Measurements from ENCODE around the gene LRP5.

LRP5 gene

DNA sequence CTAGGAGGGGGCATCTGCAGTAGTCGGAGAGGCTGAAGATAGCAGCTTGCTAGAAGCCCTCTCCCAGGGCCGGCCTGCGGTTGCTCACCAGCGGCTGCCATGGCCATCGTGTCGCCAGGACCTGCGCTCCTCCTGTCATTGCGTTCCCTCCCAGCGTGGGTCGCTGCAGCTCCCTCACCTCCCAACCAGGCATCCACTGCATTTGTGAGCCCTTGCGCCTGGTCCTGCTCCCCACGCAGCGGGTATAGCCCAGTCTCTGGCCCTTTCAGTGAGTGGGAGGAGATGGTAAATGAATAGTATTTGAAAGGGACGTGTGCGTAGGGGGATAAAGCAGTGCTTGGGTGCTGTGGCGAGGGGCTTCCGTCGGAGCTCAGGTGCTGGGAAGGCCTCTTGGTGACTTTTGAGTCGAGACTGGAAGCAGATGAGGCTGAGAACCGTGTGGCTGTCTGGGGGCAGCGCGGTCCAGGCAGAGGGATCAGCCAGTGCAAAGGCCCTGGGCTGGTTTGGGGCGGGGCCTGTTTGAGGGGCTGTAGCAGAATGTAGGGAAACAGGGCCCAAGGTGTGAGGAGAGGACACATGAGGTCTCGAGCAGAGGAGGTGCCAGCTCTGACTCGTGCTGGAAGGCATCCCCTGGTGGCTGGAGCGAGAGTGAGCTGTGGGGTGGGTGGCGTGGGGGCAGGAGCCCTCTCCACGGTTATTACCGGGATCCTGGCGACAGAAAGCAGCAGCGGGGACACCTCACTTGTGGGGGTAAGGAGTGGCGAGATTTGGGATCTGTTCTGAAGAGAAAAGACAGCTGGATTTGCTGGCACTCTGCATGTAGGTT is 39.3 kb downstream of the LRP5 start:
- DNase-seq (ENCODE audit: insufficient read length, low spot score) (no peak), FAIRE-seq (no peak)
- TF ChIP-seq, protein P1, sequence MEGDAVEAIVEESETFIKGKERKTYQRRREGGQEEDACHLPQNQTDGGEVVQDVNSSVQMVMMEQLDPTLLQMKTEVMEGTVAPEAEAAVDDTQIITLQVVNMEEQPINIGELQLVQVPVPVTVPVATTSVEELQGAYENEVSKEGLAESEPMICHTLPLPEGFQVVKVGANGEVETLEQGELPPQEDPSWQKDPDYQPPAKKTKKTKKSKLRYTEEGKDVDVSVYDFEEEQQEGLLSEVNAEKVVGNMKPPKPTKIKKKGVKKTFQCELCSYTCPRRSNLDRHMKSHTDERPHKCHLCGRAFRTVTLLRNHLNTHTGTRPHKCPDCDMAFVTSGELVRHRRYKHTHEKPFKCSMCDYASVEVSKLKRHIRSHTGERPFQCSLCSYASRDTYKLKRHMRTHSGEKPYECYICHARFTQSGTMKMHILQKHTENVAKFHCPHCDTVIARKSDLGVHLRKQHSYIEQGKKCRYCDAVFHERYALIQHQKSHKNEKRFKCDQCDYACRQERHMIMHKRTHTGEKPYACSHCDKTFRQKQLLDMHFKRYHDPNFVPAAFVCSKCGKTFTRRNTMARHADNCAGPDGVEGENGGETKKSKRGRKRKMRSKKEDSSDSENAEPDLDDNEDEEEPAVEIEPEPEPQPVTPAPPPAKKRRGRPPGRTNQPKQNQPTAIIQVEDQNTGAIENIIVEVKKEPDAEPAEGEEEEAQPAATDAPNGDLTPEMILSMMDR (IDR thresholded peaks at IDR 0.05; ENCODE audit: insufficient read depth, missing control alignments): no peak

DNA sequence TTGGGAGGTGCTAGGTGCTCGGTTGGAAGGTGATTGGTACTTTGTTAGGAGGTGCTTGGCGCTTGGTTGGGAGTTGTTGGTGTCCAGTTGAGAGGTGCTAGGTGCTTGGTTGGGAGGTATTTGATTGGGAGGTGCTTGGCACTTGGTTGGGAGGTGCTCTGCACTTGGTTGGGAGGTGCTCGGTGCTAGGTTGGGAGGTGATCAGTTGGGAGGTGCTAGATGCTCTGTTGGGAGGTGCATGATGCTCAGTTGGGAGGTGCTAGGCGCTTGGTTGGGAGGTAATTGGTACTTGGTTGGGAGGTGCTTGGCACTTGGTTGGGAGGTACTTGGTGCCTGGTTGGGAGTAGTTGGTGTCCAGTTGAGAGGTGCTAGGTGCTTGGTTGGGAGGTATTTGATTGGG is 40.2 kb downstream of the LRP5 start:
- FAIRE-seq: no peak
- no peak for DNase-seq (ENCODE audit: insufficient read length, low spot score)
- TF ChIP-seq, protein P1 (IDR thresholded peaks at IDR 0.05; ENCODE audit: insufficient read depth, missing control alignments): no peak

DNA sequence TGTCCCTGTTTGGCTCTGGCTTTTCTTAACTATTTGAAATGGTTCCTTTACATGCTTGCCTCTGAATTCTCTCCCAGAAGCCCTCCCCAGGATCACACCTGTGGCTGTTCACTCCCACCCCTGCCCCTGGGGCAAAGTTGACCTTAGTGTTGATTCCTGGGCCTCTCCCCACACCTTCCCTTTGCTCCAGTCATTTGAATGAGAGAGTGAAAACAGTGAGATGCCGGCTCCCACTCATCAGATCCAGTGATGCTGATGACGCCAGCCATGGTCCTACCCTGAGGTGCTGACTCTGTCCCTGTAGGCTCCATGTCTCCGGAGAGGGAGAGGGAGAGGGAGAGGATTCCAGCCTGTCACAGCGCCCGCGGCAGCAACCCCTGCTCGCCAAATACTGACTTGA is 40.7 kb downstream of the LRP5 start:
- TF ChIP-seq, protein P1 (IDR thresholded peaks at IDR 0.05; ENCODE audit: insufficient read depth, missing control alignments): no peak
- no peak for DNase-seq (ENCODE audit: insufficient read length, low spot score)
- FAIRE-seq: no peak

DNA sequence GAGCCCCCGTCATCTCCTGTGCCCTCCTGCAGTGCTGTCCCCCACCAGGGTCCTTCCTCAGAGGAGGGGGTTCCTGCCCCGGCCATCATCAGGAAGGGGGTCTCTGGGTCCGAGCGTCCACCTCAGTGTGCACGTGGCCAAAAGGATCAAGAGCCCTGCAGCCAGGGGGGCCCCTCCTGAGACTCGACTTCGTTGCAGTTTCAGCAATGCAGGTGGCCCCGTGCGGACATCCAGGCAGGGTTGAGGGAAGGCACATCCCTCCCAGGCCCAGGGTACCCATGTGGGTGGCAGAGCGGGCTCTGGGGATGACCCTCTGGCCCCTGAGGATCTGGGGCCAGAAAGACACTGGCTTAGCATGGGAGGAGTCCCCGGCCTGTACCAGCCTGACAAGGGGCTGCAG is 41.3 kb downstream of the LRP5 start:
- DNase-seq (ENCODE audit: insufficient read length, low spot score): no peak
- TF ChIP-seq, protein P1 (IDR thresholded peaks at IDR 0.05; ENCODE audit: insufficient read depth, missing control alignments): no peak
- no peak for FAIRE-seq

DNA sequence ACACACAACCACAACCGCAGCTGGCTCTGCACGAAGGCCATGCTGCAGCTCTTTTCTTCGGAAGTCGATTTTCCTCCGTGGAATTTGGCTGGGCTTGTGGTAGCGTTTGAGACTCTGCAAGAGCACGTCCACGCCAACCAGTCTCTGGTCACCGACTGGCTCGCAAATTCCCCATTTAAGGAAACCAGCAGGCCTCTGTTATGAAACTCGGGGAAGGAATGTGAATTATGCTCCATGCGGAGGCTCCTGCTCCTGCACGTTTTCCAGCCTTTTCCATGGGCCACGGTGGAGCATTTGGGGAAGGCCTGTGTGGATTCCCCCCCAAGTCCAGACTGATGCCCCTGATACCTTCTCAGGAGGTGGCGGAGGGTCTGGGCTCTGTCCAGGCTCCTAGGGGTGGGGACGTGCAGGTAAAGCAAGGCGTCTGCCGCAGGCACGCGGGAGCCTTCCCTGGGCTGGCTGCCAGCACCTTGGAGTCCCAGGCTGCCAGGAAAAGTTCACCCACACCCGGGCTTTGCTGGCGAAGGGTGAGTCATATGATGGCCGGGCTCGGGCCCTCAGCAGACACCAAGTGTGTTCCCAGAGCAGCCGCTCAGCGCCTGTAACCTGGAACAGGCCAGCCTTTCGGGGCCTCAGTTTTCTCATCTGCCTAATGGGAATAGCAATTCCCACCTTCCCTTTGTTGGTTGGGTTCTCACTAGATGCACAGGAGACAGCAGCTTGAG is 41.9 kb downstream of the LRP5 start:
- DNase-seq (ENCODE audit: insufficient read length, low spot score): no peak
- FAIRE-seq: no peak
- TF ChIP-seq, protein P1 (IDR thresholded peaks at IDR 0.05; ENCODE audit: insufficient read depth, missing control alignments): no peak

DNA sequence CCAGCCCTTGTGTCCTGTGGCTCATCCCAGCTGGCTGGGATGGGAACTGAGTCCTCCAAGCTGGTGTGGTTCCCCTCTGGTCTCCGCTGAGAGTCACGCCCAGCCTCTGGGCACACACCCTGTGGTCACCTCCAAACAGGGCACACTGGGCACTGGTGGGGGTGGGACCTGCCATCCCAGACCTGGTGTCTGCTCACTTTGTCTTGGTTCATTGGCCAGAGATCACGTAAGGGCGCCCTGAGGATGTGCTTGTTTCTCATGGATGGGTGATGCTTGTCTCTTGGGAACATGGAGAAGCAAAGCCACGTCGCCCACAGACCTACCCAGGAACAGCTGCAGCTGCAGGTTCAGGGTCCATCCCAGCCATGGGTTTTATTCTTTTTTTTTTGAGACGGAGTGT is 43.1 kb downstream of the LRP5 start:
- DNase-seq (ENCODE audit: insufficient read length, low spot score) (no peak), FAIRE-seq (no peak)
- TF ChIP-seq, protein P1 (IDR thresholded peaks at IDR 0.05; ENCODE audit: insufficient read depth, missing control alignments): no peak

DNA sequence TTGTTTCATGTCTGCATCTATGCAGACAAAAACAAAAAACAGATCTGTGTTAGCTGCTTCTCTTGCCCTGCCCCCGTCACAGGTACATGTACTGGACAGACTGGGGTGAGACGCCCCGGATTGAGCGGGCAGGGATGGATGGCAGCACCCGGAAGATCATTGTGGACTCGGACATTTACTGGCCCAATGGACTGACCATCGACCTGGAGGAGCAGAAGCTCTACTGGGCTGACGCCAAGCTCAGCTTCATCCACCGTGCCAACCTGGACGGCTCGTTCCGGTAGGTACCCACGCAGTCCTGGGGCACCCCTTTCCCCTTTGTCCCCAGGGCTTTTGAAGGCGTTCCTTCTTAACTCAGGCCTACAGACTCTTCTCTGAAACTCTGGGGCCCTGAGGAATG is 45.2 kb downstream of the LRP5 start:
- TF ChIP-seq, protein P1 (IDR thresholded peaks at IDR 0.05; ENCODE audit: insufficient read depth, missing control alignments): no peak
- FAIRE-seq (no peak), DNase-seq (ENCODE audit: insufficient read length, low spot score) (no peak)

Measured in D721Med (cell line).